SU-DHL-6 (cell line): Measurements from ENCODE around the gene PDE6D.
A peak's percentile ranks its signal among the peaks of the same experiment; 100 is the strongest.

Experiments
- H2AFZ ChIP-seq: fragments of 200-600 bp; sonication (generic); 2 replicates; pipeline ENCODE4 v1.6.1; 2014; ENCODE audit warnings: low read depth, mild to moderate bottlenecking, moderate library complexity, mixed read lengths, antibody characterized with exemption, low read length; ENCODE audit not compliant: severe bottlenecking
- H3F3A ChIP-seq: fragments of 200-600 bp; shearing (Covaris generic); 2 replicates; pipeline ENCODE4 v1.6.0; 2016; ENCODE audit warnings: antibody characterized with exemption, mild to moderate bottlenecking; ENCODE audit not compliant: insufficient read depth
- H3K27ac ChIP-seq: fragments of 200-600 bp; sonication (generic); 2 replicates; pipeline ENCODE4 v1.5.1; 2016; ENCODE audit warnings: low read depth, mild to moderate bottlenecking, low read length, moderate library complexity, mixed read lengths
- H3K27me3 ChIP-seq: fragments of 200-600 bp; sonication (generic), shearing (Covaris generic); 2 replicates; pipeline ENCODE4 v1.6.0; 2014; ENCODE audit warnings: mild to moderate bottlenecking, low read length
- H3K36me3 ChIP-seq: fragments of 200-600 bp; sonication (generic); 2 replicates; pipeline ENCODE4 v1.6.1; 2014; ENCODE audit warnings: mild to moderate bottlenecking, low read length, mixed read lengths
- H3K4me2 ChIP-seq: fragments of 300-600, 200-600 bp; shearing (Covaris generic), sonication (generic); 2 replicates; pipeline ENCODE4 v1.6.0; 2014; ENCODE audit warnings: low read length, low read depth, mild to moderate bottlenecking; ENCODE audit not compliant: poor library complexity, severe bottlenecking
- H3K4me3 ChIP-seq: fragments of 200-600 bp; sonication (generic); 2 replicates; pipeline ENCODE4 v1.5.1; 2014; ENCODE audit warnings: antibody characterized with exemption, low read length, mild to moderate bottlenecking, mixed read lengths; ENCODE audit not compliant: insufficient read depth, poor library complexity, severe bottlenecking
- H3K79me2 ChIP-seq: fragments of 200-600 bp; sonication (generic); 2 replicates; pipeline ENCODE4 v1.6.1; 2014; ENCODE audit warnings: mild to moderate bottlenecking, low read length, moderate library complexity; ENCODE audit not compliant: insufficient read depth
- H3K9ac ChIP-seq: fragments of 200-600 bp; sonication (generic); 2 replicates; pipeline ENCODE4 v1.7.0; 2014; ENCODE audit warnings: mild to moderate bottlenecking, low read length
- H3K9me2 ChIP-seq: fragments of 200-600 bp; sonication (generic); replicated peaks from 2 replicates; pipeline ENCODE4 v1.6.1; 2014; ENCODE audit warnings: low read length; ENCODE audit not compliant: insufficient read depth
- H3K9me3 ChIP-seq: fragments of 200-600 bp; sonication (generic); 2 replicates; pipeline ENCODE4 v1.6.1; 2014; ENCODE audit warnings: low read length, mixed read lengths; ENCODE audit not compliant: insufficient read depth
- H4K20me1 ChIP-seq: fragments of 200-600 bp; sonication (generic); 2 replicates; pipeline ENCODE4 v1.6.1; 2014; ENCODE audit warnings: low read depth, mild to moderate bottlenecking, antibody characterized with exemption, low read length, moderate library complexity, mixed read lengths
- EZH2phosphoT487 ChIP-seq: fragments of 200-600 bp; sonication (generic), shearing (Covaris generic); conservative IDR thresholded peaks from 2 replicates; pipeline ENCODE4 v1.6.1; 2018; ENCODE audit warnings: mild to moderate bottlenecking, antibody characterized with exemption, low read length, moderate library complexity, mixed read lengths
- TF ChIP-seq, protein P1 (sequence below): fragments of 200-600 bp; sonication (generic); IDR thresholded peaks from one replicate; pipeline ENCODE4 v1.5.1; 2017; ENCODE audit warnings: antibody characterized with exemption, mild to moderate bottlenecking, low read length, moderate library complexity; ENCODE audit not compliant: insufficient read depth, poor library complexity, severe bottlenecking

The PDE6D gene

DNA sequence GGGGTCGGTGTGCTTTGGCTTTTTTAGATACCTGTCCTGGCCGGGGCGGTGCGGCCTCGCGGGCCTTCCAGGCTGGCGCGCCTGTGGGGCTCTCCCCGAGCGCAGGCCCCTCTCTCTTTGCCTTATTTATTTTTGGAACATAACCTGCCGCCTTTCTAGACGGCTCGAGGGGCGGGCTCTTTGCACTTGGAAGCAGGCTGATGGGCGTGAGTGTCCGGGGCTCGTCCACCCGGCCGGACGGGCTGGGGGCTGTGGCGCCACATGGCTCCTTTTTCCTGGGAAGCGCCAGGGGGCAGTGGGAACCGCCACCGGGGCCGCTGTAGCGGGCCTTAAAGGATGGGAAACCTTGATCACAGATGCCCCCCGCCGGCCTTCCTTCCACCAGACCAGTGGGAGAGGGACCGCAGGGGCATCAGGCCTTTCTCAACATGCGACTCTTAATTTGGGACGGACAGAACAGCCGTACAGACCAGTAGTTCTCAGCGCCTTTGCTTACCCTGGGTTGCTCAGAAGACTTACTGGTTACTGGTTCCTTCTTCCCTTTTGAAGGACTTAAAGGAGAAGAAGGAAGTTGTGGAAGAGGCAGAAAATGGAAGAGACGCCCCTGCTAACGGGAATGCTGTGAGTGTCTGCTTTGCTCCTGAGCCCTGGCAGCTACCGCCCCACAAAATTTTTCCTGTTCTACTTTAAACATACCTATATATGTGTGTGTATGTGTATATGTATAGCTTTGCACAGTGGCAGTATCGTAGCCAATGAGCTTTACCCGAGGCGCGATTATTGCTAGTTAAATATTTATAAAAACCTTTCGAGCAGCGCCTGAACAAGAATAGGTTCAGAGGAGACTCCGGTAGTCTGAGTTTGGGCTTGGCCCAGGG is 70.0 kb downstream of the PDE6D start:
- Histone ChIP-seq H3K79me2 (peaks cover 46% of the 10 kb centered on the region), H3K9me3 (peaks cover 4% of the 10 kb centered on the region; the same call in 1 of the 2 replicates), H3K27me3 (no peaks in the 10 kb centered on the region), H2AFZ (no peak overlapping the region), H3K9me2 (no peaks in the 10 kb centered on the region), H3K4me2 (peak overlapping the region; percentile 87), H4K20me1 (peaks cover 13% of the 10 kb centered on the region; the same call in 1 of the 2 replicates), H3K36me3 (peaks cover 42% of the 10 kb centered on the region), H3K4me3 (peak overlapping the region; percentile 99), H3K27ac (peak overlapping the region; percentile 99), H3K9ac (peak overlapping the region; percentile 100), H3F3A (peaks cover 53% of the 10 kb centered on the region)
- no peak for TF ChIP-seq EZH2phosphoT487
- TF ChIP-seq, protein P1, sequence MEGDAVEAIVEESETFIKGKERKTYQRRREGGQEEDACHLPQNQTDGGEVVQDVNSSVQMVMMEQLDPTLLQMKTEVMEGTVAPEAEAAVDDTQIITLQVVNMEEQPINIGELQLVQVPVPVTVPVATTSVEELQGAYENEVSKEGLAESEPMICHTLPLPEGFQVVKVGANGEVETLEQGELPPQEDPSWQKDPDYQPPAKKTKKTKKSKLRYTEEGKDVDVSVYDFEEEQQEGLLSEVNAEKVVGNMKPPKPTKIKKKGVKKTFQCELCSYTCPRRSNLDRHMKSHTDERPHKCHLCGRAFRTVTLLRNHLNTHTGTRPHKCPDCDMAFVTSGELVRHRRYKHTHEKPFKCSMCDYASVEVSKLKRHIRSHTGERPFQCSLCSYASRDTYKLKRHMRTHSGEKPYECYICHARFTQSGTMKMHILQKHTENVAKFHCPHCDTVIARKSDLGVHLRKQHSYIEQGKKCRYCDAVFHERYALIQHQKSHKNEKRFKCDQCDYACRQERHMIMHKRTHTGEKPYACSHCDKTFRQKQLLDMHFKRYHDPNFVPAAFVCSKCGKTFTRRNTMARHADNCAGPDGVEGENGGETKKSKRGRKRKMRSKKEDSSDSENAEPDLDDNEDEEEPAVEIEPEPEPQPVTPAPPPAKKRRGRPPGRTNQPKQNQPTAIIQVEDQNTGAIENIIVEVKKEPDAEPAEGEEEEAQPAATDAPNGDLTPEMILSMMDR: no peak

DNA sequence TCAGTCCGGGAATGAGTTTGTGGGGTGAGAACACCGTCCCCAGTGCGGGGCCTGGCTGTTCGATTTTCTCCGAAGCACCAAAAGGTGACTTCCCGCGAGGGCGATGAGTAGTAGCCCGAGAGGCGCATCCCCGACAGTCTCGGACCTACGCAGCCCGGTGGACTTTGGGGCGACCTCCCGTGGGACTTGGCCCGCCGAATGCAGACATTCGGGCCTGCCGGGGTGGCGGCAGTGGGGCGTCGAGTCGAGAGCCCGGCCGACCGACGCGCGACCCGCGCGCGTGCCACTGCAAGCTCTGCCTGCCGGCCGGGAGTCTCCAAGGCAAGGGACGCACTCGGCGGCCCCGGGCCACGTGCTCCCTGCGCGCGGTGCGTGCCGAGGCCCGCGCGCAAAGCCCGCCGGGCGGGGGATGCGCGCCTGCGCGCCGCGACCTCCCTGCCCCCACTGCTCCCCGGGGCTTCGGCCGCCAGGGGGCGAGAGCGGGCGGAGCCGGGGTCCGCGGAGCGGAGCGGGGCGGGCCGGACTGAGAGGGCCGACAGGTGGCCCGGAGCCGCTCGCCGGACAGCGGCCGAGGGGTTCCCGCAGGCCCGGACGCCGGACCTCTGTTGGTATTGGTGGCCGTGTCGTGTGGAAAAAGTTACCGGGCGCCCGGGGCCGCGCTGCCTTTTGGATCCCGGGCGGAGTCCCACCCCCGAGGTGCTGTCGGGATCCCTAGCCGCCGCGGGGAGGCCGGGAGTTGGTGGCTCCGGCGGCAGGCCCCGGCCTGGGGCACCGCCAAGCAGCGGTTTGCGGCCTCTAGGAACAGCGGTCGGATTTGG is 70.9 kb downstream of the PDE6D start:
- H3K4me2 ChIP-seq: peak overlapping the region; percentile 87
- H3K9ac ChIP-seq: peak overlapping the region; percentile 100
- peaks cover 13% of the 10 kb centered on the region; the same call in 1 of the 2 replicates for H4K20me1 ChIP-seq
- H2AFZ ChIP-seq: no peak overlapping the region
- no peaks in the 10 kb centered on the region for H3K27me3 ChIP-seq
- TF ChIP-seq EZH2phosphoT487: no peak
- TF ChIP-seq, protein P1: no peak
- H3K79me2 ChIP-seq: peaks cover 47% of the 10 kb centered on the region
- H3F3A ChIP-seq: peaks cover 53% of the 10 kb centered on the region
- H3K36me3 ChIP-seq: peaks cover 42% of the 10 kb centered on the region
- H3K9me2 ChIP-seq: no peaks in the 10 kb centered on the region
- peak overlapping the region; percentile 99 for H3K4me3 ChIP-seq
- peaks cover 4% of the 10 kb centered on the region; the same call in 1 of the 2 replicates for H3K9me3 ChIP-seq
- peak overlapping the region; percentile 99 for H3K27ac ChIP-seq

DNA sequence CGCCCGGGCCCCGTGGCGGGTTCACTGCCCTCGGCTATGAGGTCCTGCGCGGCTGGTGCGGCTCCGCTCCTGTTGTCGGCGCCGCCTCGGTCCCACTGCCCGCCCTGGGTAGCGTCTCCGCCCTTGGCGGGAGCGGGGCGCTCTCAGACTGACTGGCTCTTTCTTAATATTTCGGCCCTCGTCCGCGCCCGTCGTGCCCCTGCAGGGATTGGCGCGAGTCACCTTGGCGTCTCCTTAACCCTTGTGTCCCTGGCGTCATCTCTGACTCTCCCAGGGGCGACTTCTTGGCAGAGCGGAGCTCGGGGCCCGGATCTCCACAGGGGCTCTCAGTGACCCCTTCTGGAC is 71.5 kb downstream of the PDE6D start:
- Histone ChIP-seq H3K36me3 (peaks cover 42% of the 10 kb centered on the region), H3K9me3 (peaks cover 4% of the 10 kb centered on the region; the same call in 1 of the 2 replicates), H3K27ac (peak overlapping the region; percentile 99), H3K27me3 (no peaks in the 10 kb centered on the region), H3K79me2 (peaks cover 47% of the 10 kb centered on the region), H3F3A (peaks cover 47% of the 10 kb centered on the region), H3K4me2 (peak overlapping the region; percentile 87), H3K9me2 (no peaks in the 10 kb centered on the region), H2AFZ (no peak overlapping the region), H3K9ac (peak overlapping the region; percentile 100), H4K20me1 (peaks cover 13% of the 10 kb centered on the region; the same call in 1 of the 2 replicates), H3K4me3 (peak overlapping the region; percentile 99)
- TF ChIP-seq, protein P1: no peak
- TF ChIP-seq EZH2phosphoT487: no peak
